ENCODE data around the gene ERICH4.
"Not testable (repeated sequence)": the region's sequence is repeated elsewhere in the genome, so short reads cannot be mapped to it uniquely, and the experiment has no call there.

ERICH4 gene

GRCh38 chr19:41456342-41456918 is 13.5 kb downstream of the ERICH4 start:
- WGBS (ENCODE audit: extremely low coverage, insufficient coverage, insufficient read length), result no CpG with 5 or more reads among the region's 7 CpGs
- Histone ChIP-seq H2BK120ac (ENCODE audit: insufficient read depth, low read length, poor library complexity) (no peak overlapping the region), H3K9ac (ENCODE audit: low read length) (no peak overlapping the region), H2BK5ac (ENCODE audit: low read depth, low read length, poor library complexity) (no peak overlapping the region), H4K12ac (ENCODE audit: low read depth, low read length) (no peak overlapping the region), H3K4me1 (ENCODE audit: control insufficient read depth in 1 of 2, insufficient read depth in 2 of 2, low read length in 2 of 2) (no peaks in the 10 kb centered on the region), H4K91ac (ENCODE audit: low read depth, low read length) (no peak overlapping the region), H3K4me3 (ENCODE audit: low read depth, low read length) (no peak overlapping the region), H3K27me3 (ENCODE audit: insufficient read depth, low read length) (no peaks in the 10 kb centered on the region), H3K79me1 (ENCODE audit: low read length) (no peaks in the 10 kb centered on the region), H3K4ac (ENCODE audit: low read depth, low read length) (no peak overlapping the region), H4K8ac (ENCODE audit: low read depth, low read length) (no peak overlapping the region), H3K9me3 (ENCODE audit: insufficient read depth, low read depth, low read length) (no peaks in the 10 kb centered on the region), H2BK12ac (ENCODE audit: low read length) (no peak overlapping the region), H3K14ac (ENCODE audit: low read length) (no peak overlapping the region), H3K23ac (ENCODE audit: low read length) (no peak overlapping the region), H3K36me3 (ENCODE audit: control insufficient read depth in 1 of 2, insufficient read depth in 2 of 2, low read length in 2 of 2) (no peaks in the 10 kb centered on the region), H3K4me2 (ENCODE audit: low read length) (no peak overlapping the region), H3K79me2 (ENCODE audit: control insufficient read depth, insufficient read depth, low read length, poor library complexity) (no peaks in the 10 kb centered on the region), H2AFZ (ENCODE audit: insufficient read depth, low read length, poor library complexity) (no peak overlapping the region), H2AK5ac (ENCODE audit: low read length) (no peak overlapping the region), H3K27ac (ENCODE audit: low read depth, low read length) (no peak overlapping the region), H3K18ac (ENCODE audit: low read length) (no peak overlapping the region)
- no peak for DNase-seq

- Histone ChIP-seq H3K9ac (ENCODE audit: low read length) (no peak overlapping the region), H3K79me1 (ENCODE audit: low read length) (no peaks in the 10 kb centered on the region), H3K4me3 (ENCODE audit: low read depth, low read length) (no peak overlapping the region), H4K91ac (ENCODE audit: low read depth, low read length) (no peak overlapping the region), H3K4ac (ENCODE audit: low read depth, low read length) (no peak overlapping the region), H2BK120ac (ENCODE audit: insufficient read depth, low read length, poor library complexity) (no peak overlapping the region), H3K18ac (ENCODE audit: low read length) (no peak overlapping the region), H2BK5ac (ENCODE audit: low read depth, low read length, poor library complexity) (no peak overlapping the region), H4K12ac (ENCODE audit: low read depth, low read length) (no peak overlapping the region), H2AFZ (ENCODE audit: insufficient read depth, low read length, poor library complexity) (no peak overlapping the region), H2AK5ac (ENCODE audit: low read length) (no peak overlapping the region), H3K36me3 (ENCODE audit: control insufficient read depth in 1 of 2, insufficient read depth in 2 of 2, low read length in 2 of 2) (no peaks in the 10 kb centered on the region), H3K79me2 (ENCODE audit: control insufficient read depth, insufficient read depth, low read length, poor library complexity) (no peaks in the 10 kb centered on the region), H3K4me2 (ENCODE audit: low read length) (no peak overlapping the region), H3K27ac (ENCODE audit: low read depth, low read length) (no peak overlapping the region), H4K8ac (ENCODE audit: low read depth, low read length) (no peak overlapping the region), H3K9me3 (ENCODE audit: insufficient read depth, low read depth, low read length) (no peaks in the 10 kb centered on the region), H3K14ac (ENCODE audit: low read length) (no peak overlapping the region), H3K27me3 (ENCODE audit: insufficient read depth, low read length) (no peaks in the 10 kb centered on the region), H3K4me1 (ENCODE audit: control insufficient read depth in 1 of 2, insufficient read depth in 2 of 2, low read length in 2 of 2) (no peaks in the 10 kb centered on the region), H2BK12ac (ENCODE audit: low read length) (no peak overlapping the region), H3K23ac (ENCODE audit: low read length) (no peak overlapping the region)
- WGBS (ENCODE audit: extremely low coverage, insufficient coverage, insufficient read length), result no CpG with 5 or more reads among the region's 1 CpG
- no peak for DNase-seq
These were observed 14.3 kb downstream of the ERICH4 start for GRCh38 chr19:41457241-41457640.

GRCh38 chr19:41462497-41462896 is 19.5 kb downstream of the ERICH4 start:
- no peaks in the 10 kb centered on the region for H3K27me3 ChIP-seq (ENCODE audit: insufficient read depth, low read length)
- no peak overlapping the region for H4K91ac ChIP-seq (ENCODE audit: low read depth, low read length)
- H4K12ac ChIP-seq (ENCODE audit: low read depth, low read length), result no peak overlapping the region
- no peak overlapping the region for H2BK12ac ChIP-seq (ENCODE audit: low read length)
- no peak overlapping the region for H2AK5ac ChIP-seq (ENCODE audit: low read length)
- no peak overlapping the region for H3K18ac ChIP-seq (ENCODE audit: low read length)
- peaks cover 6% of the 10 kb centered on the region for H3K9me3 ChIP-seq (ENCODE audit: insufficient read depth, low read depth, low read length)
- no peak overlapping the region for H3K9ac ChIP-seq (ENCODE audit: low read length)
- no peaks in the 10 kb centered on the region for H3K4me1 ChIP-seq (ENCODE audit: control insufficient read depth in 1 of 2, insufficient read depth in 2 of 2, low read length in 2 of 2)
- H3K79me2 ChIP-seq (ENCODE audit: control insufficient read depth, insufficient read depth, low read length, poor library complexity), result no peaks in the 10 kb centered on the region
- no peak overlapping the region for H4K8ac ChIP-seq (ENCODE audit: low read depth, low read length)
- no peak for DNase-seq
- H3K4me2 ChIP-seq (ENCODE audit: low read length), result no peak overlapping the region
- no peak overlapping the region for H2AFZ ChIP-seq (ENCODE audit: insufficient read depth, low read length, poor library complexity)
- no peak overlapping the region for H2BK120ac ChIP-seq (ENCODE audit: insufficient read depth, low read length, poor library complexity)
- no peak overlapping the region for H2BK5ac ChIP-seq (ENCODE audit: low read depth, low read length, poor library complexity)
- no peak overlapping the region for H3K23ac ChIP-seq (ENCODE audit: low read length)
- no peak overlapping the region for H3K4ac ChIP-seq (ENCODE audit: low read depth, low read length)
- no CpG with 5 or more reads among the region's 6 CpGs for WGBS (ENCODE audit: extremely low coverage, insufficient coverage, insufficient read length)
- H3K79me1 ChIP-seq (ENCODE audit: low read length), result no peaks in the 10 kb centered on the region
- no peaks in the 10 kb centered on the region for H3K36me3 ChIP-seq (ENCODE audit: control insufficient read depth in 1 of 2, insufficient read depth in 2 of 2, low read length in 2 of 2)
- H3K14ac ChIP-seq (ENCODE audit: low read length), result no peak overlapping the region
- H3K27ac ChIP-seq (ENCODE audit: low read depth, low read length), result no peak overlapping the region
- H3K4me3 ChIP-seq (ENCODE audit: low read depth, low read length), result no peak overlapping the region

GRCh38 chr19:41463257-41464256 is 20.6 kb downstream of the ERICH4 start:
- H3K4ac ChIP-seq (ENCODE audit: low read depth, low read length); H4K91ac ChIP-seq (ENCODE audit: low read depth, low read length); H2BK120ac ChIP-seq (ENCODE audit: insufficient read depth, low read length, poor library complexity); H3K4me3 ChIP-seq (ENCODE audit: low read depth, low read length); H3K4me2 ChIP-seq (ENCODE audit: low read length); H3K18ac ChIP-seq (ENCODE audit: low read length); H4K12ac ChIP-seq (ENCODE audit: low read depth, low read length); H3K36me3 ChIP-seq (ENCODE audit: control insufficient read depth in 1 of 2, insufficient read depth in 2 of 2, low read length in 2 of 2); H4K8ac ChIP-seq (ENCODE audit: low read depth, low read length); H3K14ac ChIP-seq (ENCODE audit: low read length); H2AK5ac ChIP-seq (ENCODE audit: low read length); H3K79me1 ChIP-seq (ENCODE audit: low read length); H3K23ac ChIP-seq (ENCODE audit: low read length); H3K27ac ChIP-seq (ENCODE audit: low read depth, low read length); H3K27me3 ChIP-seq (ENCODE audit: insufficient read depth, low read length); H2BK12ac ChIP-seq (ENCODE audit: low read length); H3K9me3 ChIP-seq (ENCODE audit: insufficient read depth, low read depth, low read length); H3K4me1 ChIP-seq (ENCODE audit: control insufficient read depth in 1 of 2, insufficient read depth in 2 of 2, low read length in 2 of 2); DNase-seq; H3K79me2 ChIP-seq (ENCODE audit: control insufficient read depth, insufficient read depth, low read length, poor library complexity); H3K9ac ChIP-seq (ENCODE audit: low read length); H2BK5ac ChIP-seq (ENCODE audit: low read depth, low read length, poor library complexity); H2AFZ ChIP-seq (ENCODE audit: insufficient read depth, low read length, poor library complexity): not testable (repeated sequence)
- WGBS (ENCODE audit: extremely low coverage, insufficient coverage, insufficient read length), result no CpG with 5 or more reads among the region's 22 CpGs

All from trophoblast cell (in vitro differentiated cells and primary cell).